HG03342 (cell line): ENCODE measurements around the gene MSTO1.
"Not testable (repeated sequence)": the region's sequence is repeated elsewhere in the genome, so short reads cannot be mapped to it uniquely, and the experiment has no call there.

Experiments
- ATAC-seq: cut with Tn5 transposase; IDR thresholded peaks from one replicate; pipeline ENCODE4 v1.9.1; 2021; ENCODE audit warnings: mild to moderate bottlenecking, moderate library complexity; ENCODE audit not compliant: unreplicated experiment

Gene MSTO1

DNA sequence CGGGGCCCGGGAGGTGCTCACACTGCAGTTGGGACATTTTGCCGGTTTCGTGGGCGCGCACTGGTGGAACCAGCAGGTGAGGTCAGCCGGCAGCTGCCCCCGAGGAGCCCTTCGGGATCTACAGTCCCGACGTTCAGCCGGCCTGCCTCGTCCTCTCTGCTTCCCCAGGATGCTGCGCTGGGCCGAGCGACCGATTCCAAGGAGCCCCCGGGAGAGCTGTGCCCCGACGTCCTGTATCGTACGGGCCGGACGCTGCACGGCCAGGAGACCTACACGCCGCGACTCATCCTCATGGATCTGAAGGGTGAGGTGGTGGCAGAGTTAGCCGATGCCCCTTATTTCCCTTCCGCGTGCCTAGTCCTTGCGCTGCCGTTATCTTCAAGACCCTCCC is 234 bp downstream of the MSTO1 start:
- not testable (repeated sequence) for ATAC-seq

DNA sequence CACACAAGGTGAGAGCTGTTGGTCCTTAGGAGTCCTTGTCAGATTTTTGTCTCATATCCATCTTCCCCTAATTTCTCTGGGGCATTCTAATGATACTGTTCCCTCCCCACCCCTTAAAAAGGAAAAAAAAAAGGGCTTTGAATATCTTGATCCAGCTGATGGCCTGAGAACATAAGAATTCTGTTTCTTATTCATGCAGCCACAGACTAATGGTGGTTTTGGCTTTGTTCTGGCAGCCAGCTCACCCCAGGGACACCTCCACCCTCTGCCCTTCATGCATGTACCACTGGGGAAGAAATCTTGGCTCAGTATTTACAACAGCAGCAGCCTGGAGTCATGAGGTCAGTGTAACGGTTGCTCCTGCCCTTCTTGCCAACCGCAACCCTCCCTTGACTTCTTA is 3.2 kb downstream of the MSTO1 start:
- ATAC-seq, result not testable (repeated sequence)

DNA sequence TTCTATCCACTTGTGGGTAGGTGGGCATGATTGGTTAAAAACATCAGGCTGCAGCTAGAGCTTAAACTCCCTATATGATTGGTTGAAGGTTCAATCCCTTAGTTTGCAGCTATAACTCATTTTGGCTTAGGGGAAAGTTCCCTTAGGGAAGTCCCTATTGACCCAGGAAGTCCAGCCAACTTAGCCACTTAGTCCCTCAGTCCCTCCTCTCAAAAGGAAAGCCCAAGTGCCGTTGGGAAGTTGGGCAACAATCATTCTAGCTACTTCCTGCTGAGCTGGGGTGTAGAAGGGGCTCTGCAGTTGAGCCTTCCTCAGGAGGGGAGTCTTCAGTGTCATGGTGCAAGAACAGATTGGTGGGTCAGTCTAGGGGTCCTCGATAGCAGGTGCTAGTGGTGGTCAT is 12.2 kb downstream of the MSTO1 start:
- no peak for ATAC-seq

DNA sequence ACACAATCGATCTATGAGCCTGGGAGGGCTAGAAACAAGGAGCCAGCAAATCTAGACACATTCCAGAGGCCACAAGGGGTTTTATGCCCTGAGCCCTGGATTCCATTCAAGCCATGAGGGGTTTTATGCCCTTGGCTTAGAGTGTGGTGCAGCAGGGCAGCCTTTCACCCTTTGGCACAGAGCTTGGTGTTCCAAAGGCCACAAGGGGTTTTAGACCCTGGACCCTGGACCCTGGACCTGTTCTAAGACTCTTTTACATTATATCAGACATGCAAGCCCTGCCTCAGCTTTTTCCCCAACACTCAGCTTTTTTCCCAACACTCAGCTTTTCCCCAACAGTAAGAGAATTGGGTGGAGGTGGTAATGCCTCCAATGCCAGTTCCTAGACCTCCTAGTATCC is 13.3 kb downstream of the MSTO1 start:
- no peak for ATAC-seq

DNA sequence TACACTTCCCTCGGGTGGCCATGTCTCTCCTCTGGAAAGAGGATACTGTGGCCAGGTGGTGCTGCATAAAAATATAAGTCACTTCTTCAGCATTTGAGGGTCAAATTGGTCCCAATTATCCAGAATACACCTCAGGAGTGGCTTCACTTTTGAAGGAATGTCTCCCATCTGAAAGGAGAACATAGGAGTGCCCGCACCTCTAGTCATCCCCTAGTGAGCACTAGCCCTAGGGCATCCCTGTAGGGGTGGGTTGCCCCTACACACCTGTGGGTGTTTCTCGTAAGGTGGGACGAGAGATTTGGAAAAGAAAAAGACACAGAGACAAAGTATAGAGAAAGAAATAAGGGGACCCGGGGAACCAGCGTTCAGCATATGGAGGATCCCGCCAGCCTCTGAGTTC is 16.4 kb downstream of the MSTO1 start:
- ATAC-seq, result not testable (repeated sequence)

DNA sequence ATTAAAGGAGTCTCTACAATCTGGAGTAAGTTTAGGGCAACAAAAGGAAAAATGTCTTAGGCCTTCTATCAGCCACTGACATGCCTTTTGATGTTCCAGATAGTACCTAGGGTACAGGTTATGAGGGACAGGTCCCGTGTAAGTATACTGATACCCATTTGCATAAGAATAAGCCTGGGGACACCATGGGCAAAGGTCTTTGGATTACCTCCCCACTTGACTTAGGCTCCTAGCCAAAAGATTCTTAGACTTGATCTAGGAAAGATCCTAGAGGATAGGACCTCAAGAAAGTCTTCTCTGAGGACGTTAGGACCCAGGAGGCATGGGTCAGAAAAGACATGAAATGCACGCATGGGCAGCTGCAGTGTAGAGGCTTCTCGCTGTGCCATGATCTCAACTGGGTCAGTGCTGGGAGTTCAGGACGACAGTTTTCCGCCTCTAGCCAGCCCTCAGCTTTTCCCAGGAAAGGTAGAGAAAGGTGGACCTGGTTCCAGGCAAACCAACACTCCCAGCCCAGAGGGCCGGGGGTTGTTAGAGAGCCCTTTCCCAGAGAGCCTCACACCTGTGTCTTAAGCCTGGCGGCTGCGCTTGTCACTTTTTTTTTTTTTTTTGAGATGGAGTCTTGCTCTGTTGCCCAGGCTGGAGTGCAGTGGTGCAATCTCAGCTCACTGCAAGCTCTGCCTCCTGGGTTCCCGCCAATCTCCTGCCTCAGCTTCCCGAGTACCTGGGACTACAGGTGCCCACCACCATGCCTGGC is 26.6 kb downstream of the MSTO1 start:
- ATAC-seq, result no peak

DNA sequence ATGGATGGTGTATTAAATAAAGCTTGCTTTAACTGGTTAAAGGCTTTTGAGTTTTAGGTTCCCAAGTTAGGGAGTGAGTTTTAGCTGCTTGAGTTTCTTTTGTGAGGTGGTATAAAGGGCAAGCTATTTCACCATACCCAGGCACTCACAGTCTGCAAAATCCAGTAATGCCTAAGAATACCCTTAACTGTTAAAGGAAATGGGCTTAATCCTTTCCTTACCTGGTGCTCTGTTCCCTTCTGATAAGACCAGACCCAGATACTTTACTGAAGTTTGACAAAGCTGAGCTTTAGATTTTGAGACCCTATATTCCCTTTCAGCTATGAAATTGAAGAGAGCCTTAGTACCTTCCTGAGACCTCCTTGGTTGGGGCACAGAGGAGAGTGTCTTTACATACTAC is 30.3 kb downstream of the MSTO1 start:
- no peak for ATAC-seq

DNA sequence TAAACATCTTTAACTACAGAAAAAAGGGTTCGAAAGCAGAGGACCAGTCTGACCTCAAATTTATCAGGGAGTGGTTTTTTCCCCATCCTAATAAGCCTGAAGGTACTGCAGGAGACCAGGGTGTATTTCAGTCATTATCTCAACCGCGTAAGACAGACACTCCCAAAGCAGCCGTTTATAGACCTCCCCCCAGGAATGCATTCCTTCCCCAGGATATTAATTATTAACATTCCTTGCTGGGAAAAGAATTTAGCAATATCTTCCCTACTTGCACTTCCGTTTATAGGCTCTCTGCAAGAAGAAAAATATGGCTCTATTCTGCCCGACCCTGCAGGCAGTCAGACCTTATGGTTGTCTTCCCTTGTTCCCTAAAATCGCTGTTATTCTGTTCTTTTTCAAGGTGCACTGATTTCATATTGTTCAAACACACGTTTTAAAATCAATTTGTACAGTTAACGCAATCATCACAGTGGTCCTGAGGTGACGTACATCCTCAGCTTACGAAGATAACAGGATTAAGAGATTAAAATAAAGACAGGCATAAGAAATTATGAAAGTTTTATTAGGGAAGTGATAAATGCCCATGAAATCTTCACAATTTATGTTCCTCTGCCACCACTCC is 32.7 kb downstream of the MSTO1 start:
- ATAC-seq, result not testable (repeated sequence)

DNA sequence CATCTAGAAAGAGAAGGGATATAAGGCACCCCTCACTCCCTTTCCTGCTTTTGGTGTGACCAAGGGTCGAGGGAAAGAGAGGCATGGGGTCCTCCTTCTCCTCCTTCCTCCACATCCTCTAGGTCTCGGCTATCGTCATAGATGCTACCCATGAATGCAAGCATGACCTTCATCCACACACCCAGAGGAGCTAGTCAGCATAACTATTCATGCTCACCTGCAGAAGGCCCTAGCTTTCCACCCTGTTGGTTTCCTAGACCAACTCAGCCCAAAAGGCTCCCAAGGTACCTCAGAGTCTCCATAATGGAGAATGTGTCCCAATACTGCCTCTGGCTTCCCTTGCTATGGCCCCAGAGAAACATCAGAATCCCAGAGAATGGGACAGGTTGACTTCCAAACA is 33.2 kb downstream of the MSTO1 start:
- no peak for ATAC-seq

DNA sequence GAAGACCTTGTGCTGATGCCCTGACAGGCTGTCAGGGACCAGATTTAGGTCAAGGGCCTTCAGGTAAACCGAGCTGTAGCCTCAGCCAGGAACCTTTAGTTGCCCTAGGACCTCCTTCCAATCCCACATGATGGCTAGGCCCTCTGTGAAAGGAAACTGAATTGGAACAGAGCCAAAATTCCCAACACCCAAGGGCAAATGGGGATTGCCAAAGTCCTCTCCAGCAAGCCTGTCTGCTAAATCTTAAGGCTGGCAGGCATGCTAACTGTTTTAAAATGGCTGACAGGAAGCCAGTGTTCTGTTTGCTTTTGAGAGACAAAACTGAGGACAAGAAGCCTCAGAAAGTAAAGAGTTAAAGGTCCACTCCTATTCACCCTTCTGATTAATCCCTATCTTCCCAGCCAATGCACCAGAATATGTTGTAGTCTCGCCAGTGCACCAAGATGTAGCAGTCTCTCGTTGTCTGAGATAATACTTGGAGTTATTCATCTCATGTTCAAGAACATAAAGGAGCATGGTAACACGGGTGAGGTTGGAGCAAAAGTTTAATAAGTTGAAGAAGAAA is 35.1 kb downstream of the MSTO1 start:
- ATAC-seq, result no peak

DNA sequence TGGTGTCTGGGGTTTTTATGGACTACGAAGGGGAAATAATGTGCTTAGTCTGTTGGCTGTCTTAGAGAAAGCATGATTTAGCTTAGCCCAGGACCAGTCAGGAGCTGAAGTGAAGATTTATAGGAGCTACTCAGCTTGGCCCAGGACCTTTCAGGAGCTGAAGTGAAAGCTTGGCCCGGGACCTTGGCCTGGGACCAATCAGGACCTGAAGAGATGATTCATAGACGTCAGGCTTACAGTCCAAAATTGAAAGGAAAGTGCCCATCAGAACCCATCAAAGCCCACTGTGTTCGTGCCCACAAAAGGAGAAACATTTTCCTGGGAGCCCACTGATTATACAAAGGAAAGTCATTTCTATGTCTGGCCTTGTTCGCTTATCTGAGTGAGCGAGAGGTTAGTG is 35.6 kb downstream of the MSTO1 start:
- ATAC-seq, result no peak

DNA sequence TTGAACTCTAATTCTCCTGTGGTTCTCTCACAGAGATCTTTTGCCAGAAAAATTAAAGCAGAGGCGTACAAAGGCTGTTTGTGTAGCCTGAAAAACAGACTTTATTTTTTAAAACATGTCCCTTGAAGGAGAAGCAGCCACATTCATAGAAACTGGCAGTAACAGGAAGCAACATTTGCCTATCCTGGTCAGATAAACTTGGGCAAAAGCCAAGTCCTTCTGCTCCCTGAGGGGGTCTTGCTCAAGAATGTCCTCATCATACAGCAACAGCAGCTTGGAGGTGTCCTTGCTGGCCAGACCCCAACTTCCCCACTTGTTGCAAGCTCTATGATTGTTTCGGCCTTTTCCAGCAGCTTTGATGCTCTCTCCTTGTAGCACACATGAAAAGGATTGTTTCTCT is 36.3 kb downstream of the MSTO1 start:
- no peak for ATAC-seq

DNA sequence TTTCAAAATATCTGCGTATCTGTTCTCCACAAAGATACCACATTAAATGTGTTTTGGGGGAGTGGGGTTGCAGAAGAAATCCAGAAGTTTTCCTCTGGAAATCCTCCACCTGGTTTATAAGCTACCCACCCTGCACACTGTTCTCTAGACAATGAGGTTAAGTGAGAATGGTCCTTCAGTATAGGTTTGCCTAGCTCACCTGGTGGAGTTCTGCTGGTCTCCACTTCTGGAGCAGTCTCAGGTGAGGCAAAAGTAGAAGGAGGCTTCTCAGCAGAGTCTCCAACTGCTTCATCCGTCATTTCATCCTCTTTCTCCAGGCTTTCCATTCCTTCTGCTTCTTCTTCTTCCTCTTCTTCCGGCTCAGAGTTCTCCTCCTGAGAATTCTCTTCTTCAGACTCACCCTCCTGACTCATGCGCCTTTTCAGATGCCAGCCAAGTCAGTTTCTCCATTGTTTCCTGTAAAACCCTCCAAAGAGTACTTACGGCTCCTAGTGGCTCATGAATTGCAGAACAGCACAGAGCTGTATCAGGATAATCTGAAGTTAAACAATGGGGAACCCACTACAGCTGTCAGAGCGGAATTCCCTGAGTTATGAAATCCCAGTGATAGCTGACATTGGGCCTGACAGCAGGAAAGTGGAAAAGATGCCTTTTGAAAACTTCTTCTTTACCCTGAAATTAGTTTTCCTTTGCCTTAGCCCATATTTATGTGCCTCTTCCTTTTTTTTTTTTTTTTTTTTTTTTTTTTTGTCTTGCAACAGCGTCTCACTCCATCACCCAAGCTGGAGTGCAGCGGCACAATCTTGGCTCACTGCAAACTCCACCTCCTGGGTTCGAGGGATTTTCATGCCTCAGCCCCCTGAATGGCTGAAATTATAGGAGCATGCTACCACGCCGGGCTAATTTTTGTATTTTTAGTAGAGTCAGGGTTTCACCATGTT is 38.5 kb downstream of the MSTO1 start:
- no peak for ATAC-seq

DNA sequence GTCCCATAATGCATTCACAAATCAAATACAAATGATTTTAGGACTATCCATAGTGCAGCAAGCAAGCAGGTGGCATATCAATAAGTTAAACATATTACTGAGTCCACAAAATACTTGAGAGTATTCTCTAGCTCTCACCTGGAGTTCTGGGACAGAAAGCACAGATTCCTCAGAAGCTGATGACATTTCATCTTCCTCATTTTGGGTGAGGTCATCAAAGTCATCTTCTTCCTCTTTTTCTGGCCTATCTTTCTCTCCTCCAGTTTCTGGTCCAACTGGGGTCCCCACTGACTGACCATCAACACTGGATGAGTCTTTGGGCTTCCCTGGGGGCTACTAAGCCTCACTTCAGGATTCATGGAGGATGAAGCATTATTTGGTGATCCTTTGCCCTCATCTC is 39.7 kb downstream of the MSTO1 start:
- ATAC-seq, result no peak

DNA sequence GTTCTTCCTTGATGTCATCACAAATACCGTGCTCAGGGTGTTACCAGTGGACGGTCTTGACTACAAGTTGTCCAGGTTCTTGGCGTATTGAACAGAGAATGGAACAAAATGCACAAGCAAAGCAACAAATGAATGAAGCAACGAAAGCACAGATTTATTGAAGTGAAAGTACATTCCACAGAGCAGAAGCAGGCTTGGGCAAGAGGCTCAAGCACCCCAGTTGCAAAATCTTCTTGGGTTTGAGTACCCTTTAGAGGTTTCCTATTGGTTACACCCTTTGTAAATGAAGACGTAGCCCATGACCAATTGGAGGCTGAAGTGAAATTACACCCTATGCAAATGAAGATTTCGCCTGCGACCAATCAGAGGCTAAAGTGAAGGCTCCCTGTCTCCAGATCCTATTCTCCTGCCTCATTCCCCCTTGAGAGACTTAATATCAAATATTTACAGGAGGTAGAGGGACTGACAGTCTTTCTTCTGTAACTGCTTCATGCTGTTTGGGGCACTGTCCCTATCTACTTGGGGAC is 40.3 kb downstream of the MSTO1 start:
- no peak for ATAC-seq

DNA sequence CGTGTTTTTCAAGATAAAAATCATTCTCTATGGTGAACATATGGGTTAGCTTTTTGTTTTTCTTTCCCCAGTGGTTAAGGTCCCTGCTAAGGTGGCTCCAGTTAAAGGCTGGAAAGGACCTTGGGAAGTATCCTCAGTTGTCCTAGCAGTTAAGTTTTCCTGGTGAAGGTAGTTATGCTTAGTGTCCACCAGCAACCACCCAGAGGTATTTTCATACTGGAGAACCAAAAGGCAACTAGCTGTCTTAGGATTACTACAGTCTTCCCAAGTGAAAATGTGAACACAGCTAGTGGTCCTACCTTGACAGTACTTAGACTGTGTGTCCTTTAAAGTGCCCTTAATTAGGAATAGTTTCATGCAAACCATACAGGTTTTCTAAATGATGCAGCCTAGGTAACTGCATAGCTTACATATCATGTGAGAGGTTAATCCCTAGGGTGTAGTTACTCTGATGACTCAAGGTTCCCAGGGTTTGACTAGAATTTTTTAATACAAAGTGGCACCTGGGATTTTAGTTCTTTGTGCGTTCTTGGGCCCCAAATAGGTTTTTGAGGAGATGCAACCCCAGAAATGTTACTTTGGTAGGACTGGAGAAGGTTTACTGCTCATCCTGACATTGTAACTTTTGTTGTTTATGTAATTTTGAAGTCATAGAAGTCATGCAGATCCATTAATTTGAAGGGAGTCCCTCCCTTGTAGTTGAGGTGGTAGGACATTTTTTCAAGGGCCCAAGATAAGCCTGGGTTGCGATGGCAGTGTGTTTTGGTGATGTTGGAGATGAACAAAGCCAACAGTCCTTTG is 42.0 kb downstream of the MSTO1 start:
- ATAC-seq, result no peak

DNA sequence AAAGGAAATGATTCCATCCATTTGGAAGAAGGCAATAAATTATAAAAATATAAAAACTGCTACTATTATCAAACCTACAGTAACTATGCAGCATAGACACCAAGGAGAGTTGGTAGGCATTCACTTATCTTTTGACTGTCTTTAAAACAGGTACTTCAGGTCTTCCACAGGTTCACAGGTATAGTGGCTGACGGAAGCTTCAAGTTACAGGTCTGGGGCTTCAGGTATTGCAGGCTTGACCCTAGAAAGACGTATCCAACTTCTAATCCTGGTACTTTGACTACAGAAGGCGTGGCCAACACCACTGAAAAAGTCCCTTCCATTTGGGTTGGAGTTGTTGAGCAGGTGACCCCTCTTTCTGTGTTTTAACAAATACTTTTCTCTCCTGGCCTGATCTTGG is 42.9 kb downstream of the MSTO1 start:
- no peak for ATAC-seq

DNA sequence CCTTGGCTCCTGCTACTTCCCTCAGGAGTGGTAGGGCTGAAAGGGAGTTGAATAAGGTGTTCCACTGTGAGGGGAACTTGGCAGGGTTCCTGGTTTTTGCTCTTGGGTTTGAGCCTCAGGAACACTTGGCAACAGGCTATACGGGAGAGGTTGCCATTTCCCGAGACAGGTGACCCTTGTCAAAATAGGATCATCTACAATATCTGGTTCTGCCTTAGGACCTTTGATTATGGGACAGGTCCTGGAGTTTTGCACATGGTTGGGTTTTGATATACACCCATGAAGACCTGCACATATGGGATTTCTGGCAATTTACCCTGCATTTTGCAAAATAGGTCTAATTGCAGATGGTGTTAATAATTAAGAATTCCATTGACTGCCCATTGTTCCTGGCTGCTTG is 47.4 kb downstream of the MSTO1 start:
- no peak for ATAC-seq

DNA sequence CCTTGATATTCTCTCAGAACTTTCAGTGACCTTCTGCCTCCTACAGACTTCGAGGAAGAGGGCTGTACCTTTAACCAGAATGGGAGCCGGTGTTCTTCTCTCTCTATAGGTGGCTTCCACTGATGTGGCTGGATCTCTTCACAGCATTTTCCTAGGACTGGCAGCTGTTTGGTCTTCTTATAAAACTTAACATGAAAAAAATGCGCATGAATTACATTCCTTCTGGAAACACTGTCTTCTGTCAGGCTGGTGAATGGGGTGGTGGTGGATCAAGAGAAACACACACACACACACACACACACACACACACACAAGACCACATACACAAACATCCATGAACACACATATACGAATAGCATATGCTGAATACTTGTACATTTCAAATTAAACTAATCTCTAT is 51.2 kb downstream of the MSTO1 start:
- not testable (repeated sequence) for ATAC-seq
